PC-9 (cell line): ENCODE measurements around the gene CAGE1. TPM values are rescaled to one million over a fixed set of nuclear protein-coding genes. Genes with fewer than 3 reads are reported as not detected.

Experiments
- BruUV-seq: library from RNA; stranded (reverse); fragments of 400-500 nt; replicated peaks from 2 replicates; lab custom pipeline; 2021; lab: Mats Ljungman, UMichigan
- CTCF ChIA-PET: fragments of 300-600 bp; sonication (Branson Sonifier 250); formaldehyde crosslinking; loops from one replicate; lab custom pipeline; 2022; ENCODE audit warnings: antibody characterized with exemption; lab: Charles Lee
- POLR2A ChIA-PET: fragments of 300-600 bp; sonication (Branson Sonifier 250); formaldehyde crosslinking; loops from one replicate; lab custom pipeline; 2022; ENCODE audit warnings: antibody characterized with exemption; ENCODE audit not compliant: unreplicated experiment; lab: Charles Lee
- DNase-seq, 2 experiments: peaks; one replicate each; pipeline versions ENCODE4 v3.0.0 to v3.0.0-alpha.2; 2015 to 2022; ENCODE audit warnings: mixed read lengths in 1 of 2
- H2AFZ ChIP-seq: fragments of 200-600 bp; sonication (generic); 2 replicates; pipeline ENCODE4 v1.8.1; 2017; ENCODE audit warnings: antibody characterized with exemption
- H3F3A ChIP-seq: fragments of 200-600 bp; sonication (generic); 2 replicates; pipeline ENCODE4 v1.8.1; 2017; ENCODE audit warnings: antibody characterized with exemption, mild to moderate bottlenecking, low read depth; ENCODE audit not compliant: insufficient read depth
- H3K27ac ChIP-seq: fragments of 200-600 bp; sonication (generic); 2 replicates; pipeline ENCODE4 v1.6.1; 2016; ENCODE audit warnings: mixed run types
- H3K27me3 ChIP-seq: fragments of 200-600 bp; sonication (generic); 2 replicates; pipeline ENCODE4 v1.6.1; 2016; ENCODE audit warnings: low read depth, mixed run types; ENCODE audit not compliant: insufficient read depth
- H3K36me3 ChIP-seq: fragments of 200-600 bp; sonication (generic); 2 replicates; pipeline ENCODE4 v1.6.1; 2016; ENCODE audit warnings: low read depth, mixed run types
- H3K4me1 ChIP-seq: fragments of 200-600 bp; sonication (generic); replicated peaks from 2 replicates; pipeline ENCODE4 v1.6.1; 2016; ENCODE audit warnings: mixed run types; ENCODE audit not compliant: insufficient read depth
- H3K4me2 ChIP-seq: fragments of 200-600 bp; sonication (generic); 2 replicates; pipeline ENCODE4 v1.6.1; 2017; ENCODE audit warnings: mixed run types
- H3K4me3 ChIP-seq: fragments of 200-600 bp; sonication (generic); 2 replicates; pipeline ENCODE4 v1.6.1; 2016; ENCODE audit warnings: mixed run types
- H3K79me2 ChIP-seq: fragments of 200-600 bp; sonication (generic); 2 replicates; pipeline ENCODE4 v1.6.1; 2017; ENCODE audit warnings: low read depth, mixed run types
- H3K9me2 ChIP-seq: fragments of 200-600 bp; sonication (generic); 2 replicates; pipeline ENCODE4 v1.8.1; 2017; ENCODE audit warnings: mild to moderate bottlenecking; ENCODE audit not compliant: insufficient read depth
- H3K9me3 ChIP-seq: fragments of 200-600 bp; sonication (generic); 2 replicates; pipeline ENCODE4 v1.8.1; 2016; ENCODE audit warnings: low read depth; ENCODE audit not compliant: insufficient read depth
- H4K20me1 ChIP-seq: fragments of 200-600 bp; sonication (generic); 2 replicates; pipeline ENCODE4 v1.8.1; 2017; ENCODE audit not compliant: insufficient read depth
- EZH2 ChIP-seq: fragments of 200-600 bp; sonication (generic); IDR thresholded peaks from 2 replicates; pipeline ENCODE4 v1.8.0; 2017; ENCODE audit warnings: antibody characterized with exemption, low read depth
- intact Hi-C: fragments of 100-400 bp; cut with micrococcal nuclease; formaldehyde crosslinking; loops from one replicate; pipeline ENCODE4 v1.10.0; 2022; ENCODE audit not compliant: unreplicated experiment
- total RNA-seq: library from RNA; stranded (reverse); gene quantifications from 2 replicates; pipeline ENCODE4 v1.2.3, GENCODE V29; 2021
- TF ChIP-seq, protein P1 (sequence below): fragments of 200-600 bp; sonication (generic); conservative IDR thresholded peaks from 2 replicates; pipeline ENCODE4 v1.6.1; 2017; ENCODE audit warnings: mixed run types, antibody characterized with exemption, mild to moderate bottlenecking, moderate library complexity

Gene CAGE1
- total RNA-seq, 1 experiment from 2014 or later = 0.13 TPM

DNA sequence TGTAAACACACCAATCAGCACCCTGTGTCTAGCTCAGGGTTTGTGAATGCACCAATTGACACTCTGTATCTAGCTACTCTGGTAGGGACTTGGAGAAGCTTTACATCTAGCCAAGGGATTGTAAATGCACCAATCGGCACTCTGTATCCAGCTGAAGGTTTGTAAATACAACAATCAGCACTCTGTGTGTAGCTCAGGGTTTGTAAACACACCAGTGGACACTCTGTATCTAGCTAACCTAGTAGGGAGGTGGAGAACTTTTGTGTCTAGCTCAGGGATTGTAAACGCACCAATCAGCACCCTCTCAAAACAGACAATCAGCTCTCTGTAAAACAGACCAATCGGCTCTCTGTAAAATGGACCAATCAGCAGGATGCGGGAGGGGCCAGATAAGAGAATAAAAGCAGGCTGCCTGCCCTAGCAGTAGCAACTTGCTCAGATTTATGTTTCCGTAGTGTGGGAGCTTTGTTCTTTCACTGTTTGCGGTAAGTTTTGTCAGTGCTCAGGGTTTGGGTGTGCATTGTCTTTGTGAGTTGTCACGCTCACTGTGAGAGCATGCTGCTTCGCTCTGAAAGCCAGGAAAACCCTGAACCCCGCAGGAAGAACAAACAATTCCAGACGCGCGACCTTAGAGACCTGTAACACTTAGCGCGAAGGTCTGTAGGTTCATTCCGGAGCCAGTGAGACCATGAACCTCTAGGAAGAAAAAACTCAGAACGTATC lies 37.1 kb upstream of the CAGE1 start:
- Histone ChIP-seq H3K4me3 (no peak overlapping the region), H3K27me3 (no peaks in the 10 kb centered on the region), H4K20me1 (no peaks in the 10 kb centered on the region), H3K4me1 (no peaks in the 10 kb centered on the region), H3K4me2 (no peak overlapping the region), H3K79me2 (no peaks in the 10 kb centered on the region), H3F3A (no peaks in the 10 kb centered on the region), H2AFZ (no peak overlapping the region), H3K36me3 (no peaks in the 10 kb centered on the region), H3K9me2 (no peaks in the 10 kb centered on the region), H3K9me3 (no peaks in the 10 kb centered on the region), H3K27ac (no peak overlapping the region)
- intact Hi-C loops = no loop called here
- no peak for DNase-seq
- POLR2A ChIA-PET = interaction anchor here (0.6 kb wide), 1 partner anchor 53 kb away, joined by 7 read pairs; no protein-coding TSS in a partner anchor
- CTCF ChIA-PET = no interaction called here
- no TSS peak for BruUV-seq
- TF ChIP-seq, protein P1, sequence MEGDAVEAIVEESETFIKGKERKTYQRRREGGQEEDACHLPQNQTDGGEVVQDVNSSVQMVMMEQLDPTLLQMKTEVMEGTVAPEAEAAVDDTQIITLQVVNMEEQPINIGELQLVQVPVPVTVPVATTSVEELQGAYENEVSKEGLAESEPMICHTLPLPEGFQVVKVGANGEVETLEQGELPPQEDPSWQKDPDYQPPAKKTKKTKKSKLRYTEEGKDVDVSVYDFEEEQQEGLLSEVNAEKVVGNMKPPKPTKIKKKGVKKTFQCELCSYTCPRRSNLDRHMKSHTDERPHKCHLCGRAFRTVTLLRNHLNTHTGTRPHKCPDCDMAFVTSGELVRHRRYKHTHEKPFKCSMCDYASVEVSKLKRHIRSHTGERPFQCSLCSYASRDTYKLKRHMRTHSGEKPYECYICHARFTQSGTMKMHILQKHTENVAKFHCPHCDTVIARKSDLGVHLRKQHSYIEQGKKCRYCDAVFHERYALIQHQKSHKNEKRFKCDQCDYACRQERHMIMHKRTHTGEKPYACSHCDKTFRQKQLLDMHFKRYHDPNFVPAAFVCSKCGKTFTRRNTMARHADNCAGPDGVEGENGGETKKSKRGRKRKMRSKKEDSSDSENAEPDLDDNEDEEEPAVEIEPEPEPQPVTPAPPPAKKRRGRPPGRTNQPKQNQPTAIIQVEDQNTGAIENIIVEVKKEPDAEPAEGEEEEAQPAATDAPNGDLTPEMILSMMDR = no peak
- TF ChIP-seq EZH2 = no peak

DNA sequence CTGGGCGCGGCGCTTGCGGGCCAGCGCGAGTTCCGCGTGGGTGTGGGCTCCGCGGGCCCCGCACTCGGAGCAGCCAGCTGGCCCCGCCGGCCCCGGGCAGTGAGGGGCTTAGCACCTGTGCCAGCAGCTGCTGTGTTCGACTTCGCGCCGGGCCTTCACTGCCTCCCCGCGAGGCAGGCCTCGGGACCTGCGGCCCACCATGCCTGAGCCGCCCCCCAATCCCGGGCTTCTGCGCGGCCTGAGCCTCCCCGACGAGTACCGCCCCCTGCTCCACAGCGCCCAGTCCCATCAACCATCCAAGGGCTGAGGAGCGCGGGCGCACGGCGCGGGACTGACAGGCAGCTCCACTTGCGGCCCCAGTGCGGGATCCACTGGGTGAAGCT lies 36.3 kb upstream of the CAGE1 start:
- POLR2A ChIA-PET = interaction anchor here (0.7 kb wide), 1 partner anchor 110 kb away, joined by 37 read pairs; no protein-coding TSS in a partner anchor
- no peaks in the 10 kb centered on the region for H3K79me2 ChIP-seq
- BruUV-seq = no TSS peak
- H3F3A ChIP-seq = no peaks in the 10 kb centered on the region
- no peaks in the 10 kb centered on the region for H3K4me1 ChIP-seq
- no peak overlapping the region for H3K4me3 ChIP-seq
- H3K9me2 ChIP-seq = no peaks in the 10 kb centered on the region
- CTCF ChIA-PET = interaction anchor here (0.7 to 1.1 kb wide), 3 partner anchors 115 to 123 kb away, joined by 6 to 13 read pairs (median 9); no protein-coding TSS in a partner anchor
- no peak overlapping the region for H2AFZ ChIP-seq
- no peaks in the 10 kb centered on the region for H4K20me1 ChIP-seq
- H3K9me3 ChIP-seq = no peaks in the 10 kb centered on the region
- no peak overlapping the region for H3K27ac ChIP-seq
- TF ChIP-seq, protein P1 = no peak
- TF ChIP-seq EZH2 = no peak
- no peaks in the 10 kb centered on the region for H3K36me3 ChIP-seq
- H3K4me2 ChIP-seq = no peak overlapping the region
- intact Hi-C loops = loop anchor here (1.0 kb wide), 2 partner anchors 116 to 190 kb away; partner anchors contain the start of gene DSP
- no peak for DNase-seq
- no peaks in the 10 kb centered on the region for H3K27me3 ChIP-seq

DNA sequence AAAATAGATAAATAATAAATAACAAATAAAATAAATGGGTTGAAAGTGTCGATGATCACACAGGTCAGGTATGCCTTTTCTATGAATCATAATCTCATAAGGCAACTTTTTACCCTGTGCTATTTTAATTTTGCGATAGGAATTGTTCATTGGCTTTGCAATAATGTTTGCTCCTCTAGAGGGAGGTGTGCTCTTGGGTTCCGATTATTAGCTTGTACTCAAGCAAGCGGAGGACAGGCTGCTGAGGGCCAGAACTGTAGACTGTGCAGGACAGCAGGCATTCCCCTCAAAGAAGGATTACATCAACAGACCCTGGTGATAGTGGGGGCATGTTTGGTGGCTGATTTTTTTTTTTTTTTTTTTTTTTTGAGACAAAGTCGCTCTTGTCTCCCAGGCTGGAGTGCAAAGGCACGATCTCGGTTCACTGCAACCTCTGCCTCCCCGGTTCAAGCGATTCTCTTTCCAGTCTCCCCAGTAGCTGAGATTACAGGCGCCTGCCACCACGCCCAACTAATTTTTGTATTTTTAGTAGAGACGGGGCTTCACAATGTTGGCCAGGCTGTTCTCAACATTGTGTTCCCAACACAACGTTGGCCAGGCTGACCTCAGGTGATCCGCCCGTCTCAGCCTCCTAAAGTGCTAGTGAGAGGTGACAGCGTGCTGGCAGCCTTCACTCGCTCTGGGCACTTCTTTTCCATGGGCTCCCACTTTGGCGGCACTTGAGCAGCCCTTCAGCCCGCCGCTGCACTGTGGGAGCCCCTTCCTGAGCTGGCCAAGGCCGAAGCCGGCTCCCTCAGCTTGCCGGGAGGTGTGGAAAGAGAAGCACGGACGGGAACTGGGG lies 35.6 kb upstream of the CAGE1 start:
- Histone ChIP-seq H3K9me2 (no peaks in the 10 kb centered on the region), H2AFZ (no peak overlapping the region), H3K4me3 (no peak overlapping the region), H3K9me3 (no peaks in the 10 kb centered on the region), H4K20me1 (no peaks in the 10 kb centered on the region), H3K27ac (no peak overlapping the region), H3F3A (no peaks in the 10 kb centered on the region), H3K36me3 (no peaks in the 10 kb centered on the region), H3K4me1 (no peaks in the 10 kb centered on the region), H3K4me2 (no peak overlapping the region), H3K27me3 (no peaks in the 10 kb centered on the region), H3K79me2 (no peaks in the 10 kb centered on the region)
- ChIA-PET CTCF (interaction anchor here (0.7 to 1.1 kb wide), 3 partner anchors 115 to 123 kb away, joined by 6 to 13 read pairs (median 9); no protein-coding TSS in a partner anchor), POLR2A (interaction anchor here (0.7 kb wide), 1 partner anchor 110 kb away, joined by 37 read pairs; no protein-coding TSS in a partner anchor)
- TF ChIP-seq, protein P1 = peak; percentile 61
- no peak for TF ChIP-seq EZH2
- no TSS peak for BruUV-seq
- intact Hi-C loops = loop anchor here (1.0 kb wide), 2 partner anchors 116 to 190 kb away; partner anchors contain the start of gene DSP
- peak; percentile 32 to 57 for DNase-seq
